Esophagus muscularis mucosa (tissue), 4 donors: Measurements from ENCODE around the gene EEF1E1.

Experiments used
- EP300 ChIP-seq: sonication (generic); formaldehyde crosslinking; IDR thresholded peaks from one replicate; pipeline ENCODE4 v1.6.1; 2017; ENCODE audit warnings: antibody characterized with exemption
- POLR2A ChIP-seq: fragments of 450-650 bp; IDR thresholded peaks from one replicate; pipeline ENCODE4 v1.6.1; 2017; ENCODE audit warnings: antibody characterized with exemption, moderate library complexity, mild to moderate bottlenecking, low read depth
- POLR2AphosphoS5 ChIP-seq, 2 donors: sonication (generic); formaldehyde crosslinking; IDR thresholded peaks; one replicate each; pipeline ENCODE4 v1.6.1; 2017; ENCODE audit warnings: antibody characterized with exemption in 2 of 2
- TF ChIP-seq, protein P1 (sequence below), 3 experiments: fragments of 200-600 bp in 2 of 3; fragments of 450-650 bp in 1 of 3; sonication (generic) in 2 of 3; IDR thresholded peaks; one replicate each; pipeline ENCODE4 v1.5.1; 2017 to 2019; ENCODE audit warnings: antibody characterized with exemption in 3 of 3, mild to moderate bottlenecking in 2 of 3, moderate library complexity in 1 of 3

DNA sequence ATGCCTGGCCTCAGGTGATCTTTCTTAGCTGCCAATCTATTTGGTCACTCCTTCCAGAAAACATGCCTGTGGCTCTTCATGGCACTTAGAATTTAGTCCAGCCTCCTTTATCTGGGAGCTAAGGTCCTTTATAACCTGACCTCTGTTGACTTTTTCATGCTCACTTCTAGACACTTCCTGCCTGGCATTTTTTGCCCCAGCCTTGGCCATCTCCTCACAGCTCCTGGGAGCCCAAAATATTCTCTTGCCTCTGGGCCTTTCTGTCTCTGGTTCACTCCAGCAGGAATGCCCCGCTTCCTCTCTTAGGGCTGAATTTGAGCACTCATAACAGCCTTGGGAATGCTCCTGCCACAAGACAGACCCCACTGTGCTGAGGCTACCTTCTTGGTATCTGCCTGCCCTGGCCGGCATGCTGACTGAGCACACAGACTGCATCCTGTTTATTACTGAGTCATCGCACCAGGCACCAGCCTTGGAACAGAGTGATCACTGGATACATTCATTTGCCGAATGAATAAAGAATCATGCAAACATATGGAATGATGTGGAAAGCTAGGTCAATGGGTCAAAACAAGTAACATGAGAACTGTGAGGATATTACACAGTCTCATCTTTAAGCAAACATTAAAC, 5.8 kb upstream of the EEF1E1 start:
- TF ChIP-seq POLR2A (no peak), POLR2AphosphoS5 (IDR thresholded peaks at IDR 0.05) (no peak), EP300 (no peak)
- TF ChIP-seq, protein P1, sequence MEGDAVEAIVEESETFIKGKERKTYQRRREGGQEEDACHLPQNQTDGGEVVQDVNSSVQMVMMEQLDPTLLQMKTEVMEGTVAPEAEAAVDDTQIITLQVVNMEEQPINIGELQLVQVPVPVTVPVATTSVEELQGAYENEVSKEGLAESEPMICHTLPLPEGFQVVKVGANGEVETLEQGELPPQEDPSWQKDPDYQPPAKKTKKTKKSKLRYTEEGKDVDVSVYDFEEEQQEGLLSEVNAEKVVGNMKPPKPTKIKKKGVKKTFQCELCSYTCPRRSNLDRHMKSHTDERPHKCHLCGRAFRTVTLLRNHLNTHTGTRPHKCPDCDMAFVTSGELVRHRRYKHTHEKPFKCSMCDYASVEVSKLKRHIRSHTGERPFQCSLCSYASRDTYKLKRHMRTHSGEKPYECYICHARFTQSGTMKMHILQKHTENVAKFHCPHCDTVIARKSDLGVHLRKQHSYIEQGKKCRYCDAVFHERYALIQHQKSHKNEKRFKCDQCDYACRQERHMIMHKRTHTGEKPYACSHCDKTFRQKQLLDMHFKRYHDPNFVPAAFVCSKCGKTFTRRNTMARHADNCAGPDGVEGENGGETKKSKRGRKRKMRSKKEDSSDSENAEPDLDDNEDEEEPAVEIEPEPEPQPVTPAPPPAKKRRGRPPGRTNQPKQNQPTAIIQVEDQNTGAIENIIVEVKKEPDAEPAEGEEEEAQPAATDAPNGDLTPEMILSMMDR (IDR thresholded peaks at IDR 0.05): no peak
